ENCODE results near the gene SYT6.

Gene SYT6

GRCh38 chr1:114145504-114146151 lies 8.0 kb downstream of the SYT6 start:
- no peak for ATAC-seq (replicated peaks)
- Mint-ChIP-seq H3K4me3 (no peak overlapping the region), H3K4me1 (no peaks in the 10 kb centered on the region), H3K27me3 (peaks cover 31 to 38% of the 10 kb centered on the region in 2 donors), H3K9me3 (no peaks in the 10 kb centered on the region), H3K27ac (no peak overlapping the region), H3K36me3 (no peaks in the 10 kb centered on the region)
- no peak for DNase-seq

GRCh38 chr1:114144016-114144415 lies 9.7 kb downstream of the SYT6 start:
- Mint-ChIP-seq H3K27ac (no peak overlapping the region), H3K4me1 (no peaks in the 10 kb centered on the region), H3K9me3 (peaks cover 0 to 2% of the 10 kb centered on the region in 2 donors), H3K4me3 (no peak overlapping the region), H3K36me3 (no peaks in the 10 kb centered on the region), H3K27me3 (peaks cover 20 to 32% of the 10 kb centered on the region in 2 donors)
- DNase-seq (no peak), ATAC-seq (replicated peaks) (no peak)

GRCh38 chr1:114139540-114139939 lies 14.1 kb downstream of the SYT6 start:
- Mint-ChIP-seq H3K4me1 (no peaks in the 10 kb centered on the region), H3K36me3 (no peaks in the 10 kb centered on the region), H3K27me3 (peaks cover 13 to 25% of the 10 kb centered on the region in 2 donors), H3K27ac (no peak overlapping the region), H3K9me3 (peaks cover 0 to 2% of the 10 kb centered on the region in 2 donors), H3K4me3 (no peak overlapping the region)
- DNase-seq (no peak), ATAC-seq (replicated peaks) (no peak)

GRCh38 chr1:114137497-114137896 lies 16.2 kb downstream of the SYT6 start:
- DNase-seq (no peak), ATAC-seq (replicated peaks) (no peak)
- no peaks in the 10 kb centered on the region for H3K36me3 Mint-ChIP-seq
- no peak overlapping the region for H3K27ac Mint-ChIP-seq
- no peak overlapping the region for H3K4me3 Mint-ChIP-seq
- peaks cover 13 to 25% of the 10 kb centered on the region in 2 donors for H3K27me3 Mint-ChIP-seq
- peaks cover 0 to 2% of the 10 kb centered on the region in 2 donors for H3K9me3 Mint-ChIP-seq
- H3K4me1 Mint-ChIP-seq: no peaks in the 10 kb centered on the region

GRCh38 chr1:114135786-114136185 lies 17.9 kb downstream of the SYT6 start:
- Mint-ChIP-seq H3K36me3 (no peaks in the 10 kb centered on the region), H3K9me3 (peaks cover 0 to 2% of the 10 kb centered on the region in 2 donors), H3K4me1 (no peaks in the 10 kb centered on the region), H3K27ac (no peak overlapping the region), H3K27me3 (peaks cover 18 to 30% of the 10 kb centered on the region in 2 donors), H3K4me3 (no peak overlapping the region)
- ATAC-seq (replicated peaks) (no peak), DNase-seq (no peak)

GRCh38 chr1:114134518-114134917 lies 19.2 kb downstream of the SYT6 start:
- DNase-seq (no peak), ATAC-seq (replicated peaks) (no peak)
- Mint-ChIP-seq H3K4me1 (no peaks in the 10 kb centered on the region), H3K27me3 (peaks cover 24 to 25% of the 10 kb centered on the region in 2 donors), H3K9me3 (no peaks in the 10 kb centered on the region), H3K4me3 (no peak overlapping the region), H3K36me3 (no peaks in the 10 kb centered on the region), H3K27ac (no peak overlapping the region)

GRCh38 chr1:114133129-114133528 lies 20.5 kb downstream of the SYT6 start:
- H3K27me3 Mint-ChIP-seq: peaks cover 23 to 24% of the 10 kb centered on the region in 2 donors
- H3K27ac Mint-ChIP-seq: no peak overlapping the region
- no peaks in the 10 kb centered on the region for H3K9me3 Mint-ChIP-seq
- no peaks in the 10 kb centered on the region for H3K4me1 Mint-ChIP-seq
- H3K4me3 Mint-ChIP-seq: no peak overlapping the region
- no peaks in the 10 kb centered on the region for H3K36me3 Mint-ChIP-seq
- ATAC-seq (replicated peaks) (no peak), DNase-seq (no peak)

- DNase-seq (no peak), ATAC-seq (replicated peaks) (no peak)
- Mint-ChIP-seq H3K4me1 (peaks cover 0 to 1% of the 10 kb centered on the region in 2 donors), H3K36me3 (no peaks in the 10 kb centered on the region), H3K4me3 (no peak overlapping the region), H3K27me3 (peaks cover 20% of the 10 kb centered on the region in 2 donors), H3K9me3 (no peaks in the 10 kb centered on the region), H3K27ac (no peak overlapping the region)
These were observed 22.0 kb downstream of the SYT6 start for GRCh38 chr1:114131526-114132220.

- H3K27ac Mint-ChIP-seq: no peak overlapping the region
- no peak overlapping the region for H3K4me3 Mint-ChIP-seq
- peaks cover 0 to 5% of the 10 kb centered on the region in 2 donors for H3K4me1 Mint-ChIP-seq
- H3K27me3 Mint-ChIP-seq: peaks cover 17 to 18% of the 10 kb centered on the region in 2 donors
- ATAC-seq (replicated peaks) (no peak), DNase-seq (no peak)
- no peaks in the 10 kb centered on the region for H3K9me3 Mint-ChIP-seq
- H3K36me3 Mint-ChIP-seq: no peaks in the 10 kb centered on the region
These were observed 22.7 kb downstream of the SYT6 start for GRCh38 chr1:114130846-114131525.

GRCh38 chr1:114130213-114130612 lies 23.5 kb downstream of the SYT6 start:
- H3K27me3 Mint-ChIP-seq: peaks cover 12 to 13% of the 10 kb centered on the region in 2 donors
- peaks cover 0 to 5% of the 10 kb centered on the region in 2 donors for H3K4me1 Mint-ChIP-seq
- DNase-seq: no peak
- H3K36me3 Mint-ChIP-seq: no peaks in the 10 kb centered on the region
- H3K27ac Mint-ChIP-seq: no peak overlapping the region
- ATAC-seq (replicated peaks): no peak
- no peak overlapping the region for H3K4me3 Mint-ChIP-seq
- no peaks in the 10 kb centered on the region for H3K9me3 Mint-ChIP-seq

- H3K9me3 Mint-ChIP-seq: no peaks in the 10 kb centered on the region
These were observed 25.4 kb downstream of the SYT6 start for GRCh38 chr1:114128293-114128692.

GRCh38 chr1:114126261-114127095 lies 27.2 kb downstream of the SYT6 start:
- DNase-seq: no peak
- no peaks in the 10 kb centered on the region for H3K9me3 Mint-ChIP-seq
- H3K4me1 Mint-ChIP-seq: peaks cover 0 to 5% of the 10 kb centered on the region in 2 donors
- peak overlapping the region; percentile 62 for H3K27ac Mint-ChIP-seq
- peaks cover 5 to 11% of the 10 kb centered on the region in 2 donors for H3K27me3 Mint-ChIP-seq
- no peaks in the 10 kb centered on the region for H3K36me3 Mint-ChIP-seq
- peak; percentile 74 to 83 for ATAC-seq (replicated peaks)
- H3K4me3 Mint-ChIP-seq: no peak overlapping the region

More at GRCh38 chr1:114128293-114128692, 25.4 kb downstream of the SYT6 start:
- no peak overlapping the region for H3K4me3 Mint-ChIP-seq
- no peak for ATAC-seq (replicated peaks)
- DNase-seq: no peak
- H3K4me1 Mint-ChIP-seq: peaks cover 0 to 5% of the 10 kb centered on the region in 2 donors
- no peak overlapping the region for H3K27ac Mint-ChIP-seq
- H3K36me3 Mint-ChIP-seq: no peaks in the 10 kb centered on the region
- H3K27me3 Mint-ChIP-seq: peaks cover 10 to 15% of the 10 kb centered on the region in 2 donors

- DNase-seq (no peak), ATAC-seq (replicated peaks) (no peak)
- H3K4me3 Mint-ChIP-seq: no peak overlapping the region
- H3K27ac Mint-ChIP-seq: no peak overlapping the region
- no peaks in the 10 kb centered on the region for H3K36me3 Mint-ChIP-seq
- H3K4me1 Mint-ChIP-seq: peaks cover 0 to 5% of the 10 kb centered on the region in 2 donors
- peaks cover 4 to 5% of the 10 kb centered on the region in 2 donors for H3K27me3 Mint-ChIP-seq
- H3K9me3 Mint-ChIP-seq: no peaks in the 10 kb centered on the region
These were observed 29.0 kb downstream of the SYT6 start for GRCh38 chr1:114124644-114125043.
